ENCODE data around the gene AVL9.

DNA sequence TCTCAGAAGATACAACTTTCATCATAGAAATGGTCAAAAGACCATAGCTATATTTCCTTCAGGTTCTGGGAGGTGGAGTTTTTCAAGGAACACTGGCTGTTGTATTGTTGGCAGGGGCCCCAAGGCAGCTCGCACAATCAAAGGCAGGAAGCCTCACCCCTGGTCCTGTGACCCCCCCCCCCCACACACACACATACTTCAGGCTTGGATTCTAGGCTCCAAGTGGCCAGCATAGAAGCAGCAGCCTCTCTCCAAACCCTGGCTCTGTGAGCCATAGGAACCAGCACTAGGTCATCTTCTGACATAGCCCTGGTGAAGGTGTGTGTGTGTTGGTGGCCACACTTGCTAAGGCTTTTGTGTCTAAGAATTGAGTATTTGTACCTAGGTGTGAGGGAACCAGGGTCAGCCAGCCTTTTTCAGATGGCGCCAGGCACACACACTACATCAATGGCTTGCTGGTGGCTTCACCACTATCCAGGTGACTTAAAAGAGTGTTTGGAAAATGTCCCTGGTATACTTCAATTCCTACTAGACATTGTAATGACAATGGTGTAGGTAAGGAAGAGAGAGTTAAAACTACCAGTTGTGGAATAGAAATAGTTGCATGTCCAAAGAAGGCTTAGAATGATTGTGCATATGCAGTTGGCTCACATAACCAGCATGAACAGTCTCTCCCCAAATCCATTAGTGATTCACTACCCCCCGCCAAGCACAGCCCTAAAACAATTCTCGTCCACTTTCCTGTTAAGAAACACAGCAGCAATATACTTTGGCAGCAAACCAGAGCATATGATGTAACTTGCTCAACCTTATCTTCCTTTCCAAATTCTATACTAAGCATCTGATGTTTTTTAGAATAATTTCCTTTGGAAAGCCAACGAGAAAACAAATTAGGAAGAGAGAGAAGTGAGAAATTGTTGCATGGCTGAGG is 91.3 kb downstream of the AVL9 start:
- TF ChIP-seq, protein P1, sequence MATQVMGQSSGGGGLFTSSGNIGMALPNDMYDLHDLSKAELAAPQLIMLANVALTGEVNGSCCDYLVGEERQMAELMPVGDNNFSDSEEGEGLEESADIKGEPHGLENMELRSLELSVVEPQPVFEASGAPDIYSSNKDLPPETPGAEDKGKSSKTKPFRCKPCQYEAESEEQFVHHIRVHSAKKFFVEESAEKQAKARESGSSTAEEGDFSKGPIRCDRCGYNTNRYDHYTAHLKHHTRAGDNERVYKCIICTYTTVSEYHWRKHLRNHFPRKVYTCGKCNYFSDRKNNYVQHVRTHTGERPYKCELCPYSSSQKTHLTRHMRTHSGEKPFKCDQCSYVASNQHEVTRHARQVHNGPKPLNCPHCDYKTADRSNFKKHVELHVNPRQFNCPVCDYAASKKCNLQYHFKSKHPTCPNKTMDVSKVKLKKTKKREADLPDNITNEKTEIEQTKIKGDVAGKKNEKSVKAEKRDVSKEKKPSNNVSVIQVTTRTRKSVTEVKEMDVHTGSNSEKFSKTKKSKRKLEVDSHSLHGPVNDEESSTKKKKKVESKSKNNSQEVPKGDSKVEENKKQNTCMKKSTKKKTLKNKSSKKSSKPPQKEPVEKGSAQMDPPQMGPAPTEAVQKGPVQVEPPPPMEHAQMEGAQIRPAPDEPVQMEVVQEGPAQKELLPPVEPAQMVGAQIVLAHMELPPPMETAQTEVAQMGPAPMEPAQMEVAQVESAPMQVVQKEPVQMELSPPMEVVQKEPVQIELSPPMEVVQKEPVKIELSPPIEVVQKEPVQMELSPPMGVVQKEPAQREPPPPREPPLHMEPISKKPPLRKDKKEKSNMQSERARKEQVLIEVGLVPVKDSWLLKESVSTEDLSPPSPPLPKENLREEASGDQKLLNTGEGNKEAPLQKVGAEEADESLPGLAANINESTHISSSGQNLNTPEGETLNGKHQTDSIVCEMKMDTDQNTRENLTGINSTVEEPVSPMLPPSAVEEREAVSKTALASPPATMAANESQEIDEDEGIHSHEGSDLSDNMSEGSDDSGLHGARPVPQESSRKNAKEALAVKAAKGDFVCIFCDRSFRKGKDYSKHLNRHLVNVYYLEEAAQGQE (IDR thresholded peaks at IDR 0.05) = no peak
- TF ChIP-seq, protein P2, sequence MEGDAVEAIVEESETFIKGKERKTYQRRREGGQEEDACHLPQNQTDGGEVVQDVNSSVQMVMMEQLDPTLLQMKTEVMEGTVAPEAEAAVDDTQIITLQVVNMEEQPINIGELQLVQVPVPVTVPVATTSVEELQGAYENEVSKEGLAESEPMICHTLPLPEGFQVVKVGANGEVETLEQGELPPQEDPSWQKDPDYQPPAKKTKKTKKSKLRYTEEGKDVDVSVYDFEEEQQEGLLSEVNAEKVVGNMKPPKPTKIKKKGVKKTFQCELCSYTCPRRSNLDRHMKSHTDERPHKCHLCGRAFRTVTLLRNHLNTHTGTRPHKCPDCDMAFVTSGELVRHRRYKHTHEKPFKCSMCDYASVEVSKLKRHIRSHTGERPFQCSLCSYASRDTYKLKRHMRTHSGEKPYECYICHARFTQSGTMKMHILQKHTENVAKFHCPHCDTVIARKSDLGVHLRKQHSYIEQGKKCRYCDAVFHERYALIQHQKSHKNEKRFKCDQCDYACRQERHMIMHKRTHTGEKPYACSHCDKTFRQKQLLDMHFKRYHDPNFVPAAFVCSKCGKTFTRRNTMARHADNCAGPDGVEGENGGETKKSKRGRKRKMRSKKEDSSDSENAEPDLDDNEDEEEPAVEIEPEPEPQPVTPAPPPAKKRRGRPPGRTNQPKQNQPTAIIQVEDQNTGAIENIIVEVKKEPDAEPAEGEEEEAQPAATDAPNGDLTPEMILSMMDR (IDR thresholded peaks at IDR 0.05) = no peak

Data from A549 (cell line).